LNCAP (cell line): ENCODE measurements around the gene CAVIN1.

Experiments
- TF ChIP-seq, protein P1 (sequence below): fragments of 450-650 bp; IDR thresholded peaks from 2 replicates; pipeline ENCODE4 v1.5.1; 2017; ENCODE audit warnings: mild to moderate bottlenecking

CAVIN1 gene

DNA sequence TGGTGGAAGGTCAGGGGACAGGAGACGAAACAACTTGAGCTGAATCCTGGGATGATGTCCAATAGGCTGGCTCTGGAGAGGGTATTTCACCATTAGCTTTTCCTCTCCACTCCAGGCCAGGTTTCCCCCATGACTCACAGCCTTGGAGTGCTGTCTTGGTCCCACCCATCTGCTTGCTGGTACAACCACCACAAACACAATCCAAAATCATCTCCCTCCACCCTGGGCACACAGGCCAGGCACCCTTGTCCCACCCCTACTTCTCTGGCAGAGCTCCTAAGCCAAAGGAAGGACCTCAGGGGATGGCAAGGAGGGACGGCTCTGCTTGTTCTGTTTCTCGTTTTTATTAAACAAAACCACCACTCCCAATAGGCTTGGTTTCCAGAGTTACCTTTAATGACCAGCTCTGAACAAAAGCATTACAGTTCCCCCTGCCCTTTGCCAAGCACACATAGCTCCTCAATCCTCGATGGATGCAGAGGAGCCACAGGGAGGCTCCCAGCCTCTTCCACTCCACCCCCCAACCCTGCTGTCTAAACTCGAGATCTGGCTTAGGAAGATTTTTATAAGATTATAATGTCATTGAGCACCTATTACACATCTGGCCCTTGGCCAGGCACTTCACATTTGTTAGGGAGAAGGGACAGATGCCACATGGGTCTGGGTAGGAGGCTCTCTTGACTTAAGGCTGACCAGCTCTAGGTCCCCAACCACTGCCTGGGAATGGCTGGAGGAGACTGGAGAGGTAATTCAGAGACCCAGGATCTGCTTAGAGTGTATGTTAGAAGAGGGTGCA lies 13.3 kb downstream of the CAVIN1 start:
- TF ChIP-seq, protein P1, sequence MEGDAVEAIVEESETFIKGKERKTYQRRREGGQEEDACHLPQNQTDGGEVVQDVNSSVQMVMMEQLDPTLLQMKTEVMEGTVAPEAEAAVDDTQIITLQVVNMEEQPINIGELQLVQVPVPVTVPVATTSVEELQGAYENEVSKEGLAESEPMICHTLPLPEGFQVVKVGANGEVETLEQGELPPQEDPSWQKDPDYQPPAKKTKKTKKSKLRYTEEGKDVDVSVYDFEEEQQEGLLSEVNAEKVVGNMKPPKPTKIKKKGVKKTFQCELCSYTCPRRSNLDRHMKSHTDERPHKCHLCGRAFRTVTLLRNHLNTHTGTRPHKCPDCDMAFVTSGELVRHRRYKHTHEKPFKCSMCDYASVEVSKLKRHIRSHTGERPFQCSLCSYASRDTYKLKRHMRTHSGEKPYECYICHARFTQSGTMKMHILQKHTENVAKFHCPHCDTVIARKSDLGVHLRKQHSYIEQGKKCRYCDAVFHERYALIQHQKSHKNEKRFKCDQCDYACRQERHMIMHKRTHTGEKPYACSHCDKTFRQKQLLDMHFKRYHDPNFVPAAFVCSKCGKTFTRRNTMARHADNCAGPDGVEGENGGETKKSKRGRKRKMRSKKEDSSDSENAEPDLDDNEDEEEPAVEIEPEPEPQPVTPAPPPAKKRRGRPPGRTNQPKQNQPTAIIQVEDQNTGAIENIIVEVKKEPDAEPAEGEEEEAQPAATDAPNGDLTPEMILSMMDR = no peak

DNA sequence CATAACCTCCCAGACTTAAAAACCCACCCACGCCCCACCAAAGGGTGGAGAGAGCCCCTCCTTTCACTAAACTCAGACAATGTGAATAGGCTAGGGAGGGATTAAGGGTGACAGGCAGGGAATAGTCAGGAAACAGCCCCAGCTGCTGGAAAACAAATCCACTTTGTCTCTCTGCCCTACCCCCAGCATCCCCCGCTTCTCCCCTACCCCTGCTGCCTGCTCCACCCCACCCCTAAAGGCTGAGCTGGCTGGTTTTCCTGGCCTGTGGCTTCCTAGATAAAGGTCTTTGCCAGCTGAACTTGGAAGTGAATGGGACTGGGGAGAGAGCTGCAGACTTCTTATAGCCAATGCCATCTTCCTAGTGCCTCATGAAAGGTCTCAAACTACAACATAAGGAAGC lies 15.0 kb downstream of the CAVIN1 start:
- TF ChIP-seq, protein P1 = no peak

DNA sequence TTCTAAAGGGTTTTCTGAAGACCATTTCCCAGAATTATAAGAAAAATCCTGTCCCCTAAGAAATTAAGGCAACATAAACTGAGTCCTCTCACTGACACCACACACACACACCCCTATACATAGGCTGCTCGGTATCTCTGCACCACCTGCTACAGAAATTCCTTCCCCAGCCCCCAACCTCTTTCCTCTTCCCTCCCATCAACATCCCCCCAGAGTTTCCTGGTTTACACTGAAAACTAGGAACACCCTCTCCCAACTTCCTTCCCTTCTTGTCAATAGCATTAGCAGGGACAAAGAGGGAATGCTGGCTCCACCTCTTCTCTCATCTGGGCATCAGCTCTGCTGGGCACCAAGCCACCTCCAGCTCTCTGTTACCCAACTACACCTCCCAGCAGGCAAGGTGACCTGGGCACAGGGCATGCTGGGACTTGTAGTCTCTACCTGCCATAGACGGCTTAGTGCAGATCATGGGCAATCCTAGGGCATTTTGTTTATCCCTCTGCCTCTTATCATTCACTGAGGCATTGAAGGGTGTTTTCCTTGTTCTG lies 15.7 kb downstream of the CAVIN1 start:
- TF ChIP-seq, protein P1 = no peak

DNA sequence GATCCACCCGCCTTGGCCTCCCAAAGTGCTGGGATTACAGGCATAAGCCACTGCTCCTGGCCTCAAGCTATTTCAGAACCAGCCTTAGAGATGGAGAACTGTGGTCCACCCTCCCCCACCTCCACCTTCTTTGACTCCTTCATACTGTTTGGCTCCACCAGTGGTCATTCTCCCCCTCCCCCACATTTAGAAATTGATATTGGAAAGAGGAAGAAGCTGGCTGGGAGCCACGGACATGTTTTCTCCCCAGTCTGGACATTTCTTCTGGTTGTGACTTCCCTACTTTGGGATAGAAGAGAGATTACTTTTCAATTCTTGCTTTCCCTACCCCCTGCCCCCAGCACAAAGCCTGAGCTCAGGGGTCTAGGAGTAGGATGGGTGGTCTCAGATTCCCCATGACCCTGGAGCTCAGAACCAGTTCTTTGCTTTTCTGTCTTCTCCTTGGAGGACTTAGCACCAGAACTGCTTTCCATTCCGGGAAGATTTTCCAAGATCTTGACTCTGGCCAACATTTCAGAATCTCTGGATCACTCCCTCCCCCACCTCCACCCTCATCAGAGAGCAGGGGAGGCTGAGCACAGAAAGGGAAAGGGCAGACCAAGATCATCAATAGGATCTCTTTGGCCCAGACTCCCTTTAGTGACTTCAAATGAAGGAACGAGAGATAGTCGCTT lies 16.3 kb downstream of the CAVIN1 start:
- TF ChIP-seq, protein P1 = no peak

DNA sequence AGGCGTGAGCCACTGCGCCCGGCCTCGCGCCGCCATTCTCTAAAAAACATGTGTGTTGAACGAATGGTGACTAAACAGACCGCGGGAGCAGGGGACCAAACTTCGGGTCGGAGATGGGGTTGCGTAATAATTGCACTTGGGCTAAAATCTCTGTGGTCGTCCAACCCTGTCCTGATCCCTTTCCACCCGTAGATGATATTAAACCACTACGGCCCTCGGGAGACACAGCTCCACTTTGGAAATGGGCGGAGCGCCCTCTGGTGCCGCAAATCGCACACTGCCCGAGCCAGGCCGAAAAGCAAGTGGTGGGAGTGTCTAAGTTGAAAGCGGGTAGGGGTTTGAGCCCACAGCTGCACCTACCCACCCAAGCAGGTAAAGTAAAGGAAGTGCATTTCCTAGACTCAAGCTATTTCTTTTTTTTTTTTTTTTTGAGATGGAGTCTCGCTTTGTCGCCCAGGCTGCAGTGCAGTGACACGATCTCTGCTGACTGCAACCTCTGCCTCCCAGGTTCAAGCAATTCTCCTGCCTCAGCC lies 17.0 kb downstream of the CAVIN1 start:
- TF ChIP-seq, protein P1 = peak; percentile 97

DNA sequence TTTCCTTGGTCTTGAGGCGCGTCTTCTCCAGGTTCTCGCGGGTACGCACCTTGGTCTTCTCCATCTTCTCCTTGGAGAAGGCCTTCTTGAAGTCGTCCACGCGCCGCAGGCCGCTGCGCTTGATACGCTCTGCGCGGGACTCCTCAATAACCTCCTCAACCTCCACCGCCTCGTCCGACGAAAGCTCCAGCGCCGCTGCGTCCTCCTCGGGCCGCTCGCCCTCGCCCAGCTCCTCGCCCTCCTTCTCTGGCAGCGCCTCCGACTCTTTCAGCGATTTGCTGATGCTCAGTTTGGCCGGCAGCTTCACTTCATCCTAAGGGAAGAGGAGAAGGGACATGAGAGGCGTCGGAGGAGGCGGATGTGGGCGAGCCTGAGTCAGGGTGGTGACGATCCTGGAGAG lies 18.0 kb downstream of the CAVIN1 start:
- TF ChIP-seq, protein P1 = no peak

DNA sequence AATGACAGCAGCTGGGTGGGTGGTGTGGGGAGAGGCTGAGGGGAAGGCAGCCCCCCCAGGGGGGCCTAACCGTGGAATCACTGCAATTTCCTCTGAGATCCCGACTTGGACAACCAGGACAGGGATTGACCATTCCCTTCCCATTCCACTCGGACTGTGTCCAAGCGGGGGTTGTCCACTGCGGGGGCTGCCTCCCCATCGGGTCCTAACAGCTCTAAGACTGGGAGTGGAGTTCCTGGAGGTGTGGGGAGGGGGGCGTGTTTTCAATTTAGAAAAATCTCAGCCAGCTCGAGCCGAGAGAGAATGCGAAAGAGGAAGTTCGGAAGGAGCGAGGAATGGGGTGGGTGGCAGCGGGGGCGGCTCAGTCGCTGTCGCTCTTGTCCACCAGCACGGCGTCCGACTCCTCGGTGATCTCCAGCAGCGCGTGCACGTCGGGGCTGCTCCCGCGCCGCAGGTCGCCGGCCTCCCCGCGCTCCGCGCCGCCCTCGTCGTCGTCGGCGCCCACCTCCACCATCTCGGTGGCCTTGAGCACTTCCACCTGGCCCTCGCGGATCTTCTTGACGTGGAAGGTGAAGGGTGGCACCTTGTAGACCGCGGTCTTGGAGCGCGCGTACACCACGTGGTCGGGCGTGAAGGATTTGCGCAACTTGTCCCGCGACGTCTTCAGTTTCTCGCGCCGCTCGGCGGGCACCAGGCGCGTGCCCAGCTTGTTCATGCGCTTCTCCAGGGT lies 18.6 kb downstream of the CAVIN1 start:
- TF ChIP-seq, protein P1 = no peak
